ENCODE results near the gene TMEM240.

TMEM240 gene

GRCh38 chr1:1541956-1542765, 1.7 kb upstream of the TMEM240 start:
- TF ChIP-seq, protein P1, sequence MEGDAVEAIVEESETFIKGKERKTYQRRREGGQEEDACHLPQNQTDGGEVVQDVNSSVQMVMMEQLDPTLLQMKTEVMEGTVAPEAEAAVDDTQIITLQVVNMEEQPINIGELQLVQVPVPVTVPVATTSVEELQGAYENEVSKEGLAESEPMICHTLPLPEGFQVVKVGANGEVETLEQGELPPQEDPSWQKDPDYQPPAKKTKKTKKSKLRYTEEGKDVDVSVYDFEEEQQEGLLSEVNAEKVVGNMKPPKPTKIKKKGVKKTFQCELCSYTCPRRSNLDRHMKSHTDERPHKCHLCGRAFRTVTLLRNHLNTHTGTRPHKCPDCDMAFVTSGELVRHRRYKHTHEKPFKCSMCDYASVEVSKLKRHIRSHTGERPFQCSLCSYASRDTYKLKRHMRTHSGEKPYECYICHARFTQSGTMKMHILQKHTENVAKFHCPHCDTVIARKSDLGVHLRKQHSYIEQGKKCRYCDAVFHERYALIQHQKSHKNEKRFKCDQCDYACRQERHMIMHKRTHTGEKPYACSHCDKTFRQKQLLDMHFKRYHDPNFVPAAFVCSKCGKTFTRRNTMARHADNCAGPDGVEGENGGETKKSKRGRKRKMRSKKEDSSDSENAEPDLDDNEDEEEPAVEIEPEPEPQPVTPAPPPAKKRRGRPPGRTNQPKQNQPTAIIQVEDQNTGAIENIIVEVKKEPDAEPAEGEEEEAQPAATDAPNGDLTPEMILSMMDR (conservative IDR thresholded peaks at IDR 0.05; ENCODE audit: control insufficient read depth, insufficient read depth, low read depth, low read length): no peak
- H3K4me3 ChIP-seq (ENCODE audit: control insufficient read depth, low read depth, low read length): no peak overlapping the region
- no peak for DNase-seq (ENCODE audit: low read depth)

GRCh38 chr1:1540818-1541628, 599 bp upstream of the TMEM240 start:
- H3K4me3 ChIP-seq (ENCODE audit: control insufficient read depth, low read depth, low read length): peak overlapping the region; percentile 36
- no peak for DNase-seq (ENCODE audit: low read depth)
- TF ChIP-seq, protein P1 (conservative IDR thresholded peaks at IDR 0.05; ENCODE audit: control insufficient read depth, insufficient read depth, low read depth, low read length): no peak

GRCh38 chr1:1539310-1540089, 924 bp downstream of the TMEM240 start:
- TF ChIP-seq, protein P1 (conservative IDR thresholded peaks at IDR 0.05; ENCODE audit: control insufficient read depth, insufficient read depth, low read depth, low read length): no peak
- H3K4me3 ChIP-seq (ENCODE audit: control insufficient read depth, low read depth, low read length): peak overlapping the region; percentile 51
- peak; percentile 44 for DNase-seq (ENCODE audit: low read depth)

DNA sequence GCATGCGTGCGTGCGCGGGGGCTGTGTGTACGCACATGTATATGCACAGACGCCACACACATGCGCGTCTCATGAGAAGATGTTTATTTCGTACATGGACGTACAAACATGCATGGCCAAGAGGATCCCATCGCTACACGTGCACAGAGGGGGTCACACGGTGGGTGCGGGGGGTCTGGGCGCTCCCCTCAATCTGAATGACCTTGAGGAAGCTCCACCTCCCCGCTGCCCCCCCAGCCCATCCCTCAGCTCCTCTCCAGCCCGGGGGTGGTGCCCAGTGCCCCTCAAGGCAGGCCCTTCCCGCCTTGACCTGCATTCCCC, 1.5 kb downstream of the TMEM240 start:
- no peak for DNase-seq (ENCODE audit: low read depth)
- TF ChIP-seq, protein P1 (conservative IDR thresholded peaks at IDR 0.05; ENCODE audit: control insufficient read depth, insufficient read depth, low read depth, low read length): no peak
- peak overlapping the region; percentile 51 for H3K4me3 ChIP-seq (ENCODE audit: control insufficient read depth, low read depth, low read length)

GRCh38 chr1:1538334-1538733, 2.1 kb downstream of the TMEM240 start:
- no peak for DNase-seq (ENCODE audit: low read depth)
- TF ChIP-seq, protein P1 (conservative IDR thresholded peaks at IDR 0.05; ENCODE audit: control insufficient read depth, insufficient read depth, low read depth, low read length): no peak
- H3K4me3 ChIP-seq (ENCODE audit: control insufficient read depth, low read depth, low read length): no peak overlapping the region

- DNase-seq (ENCODE audit: low read depth): no peak
- H3K4me3 ChIP-seq (ENCODE audit: control insufficient read depth, low read depth, low read length): no peak overlapping the region
- TF ChIP-seq, protein P1 (conservative IDR thresholded peaks at IDR 0.05; ENCODE audit: control insufficient read depth, insufficient read depth, low read depth, low read length): no peak
Observed at GRCh38 chr1:1537626-1538250, 2.7 kb downstream of the TMEM240 start.

Measured in fibroblast of mammary gland (primary cell).